HuH-7 (cell line): ENCODE results near the gene SPINDOC.
A peak's percentile ranks its signal among the peaks of the same experiment; 100 is the strongest.
"Not testable (repeated sequence)": the region's sequence is repeated elsewhere in the genome, so short reads cannot be mapped to it uniquely, and the experiment has no call there.

ENCODE experiments used
- DNase-seq: peaks from one replicate; pipeline ENCODE4 v3.0.0; 2011; ENCODE audit warnings: low spot score

SPINDOC gene

GRCh38 chr11:63858628-63859550 is 45.6 kb downstream of the SPINDOC start:
- no peak for DNase-seq

GRCh38 chr11:63862923-63863322 is 49.7 kb downstream of the SPINDOC start:
- DNase-seq: no peak

GRCh38 chr11:63863620-63864019 is 50.4 kb downstream of the SPINDOC start:
- not testable (repeated sequence) for DNase-seq

- DNase-seq: no peak
Measured at GRCh38 chr11:63866211-63866610, 53.0 kb downstream of the SPINDOC start.

GRCh38 chr11:63867511-63867910 is 54.3 kb downstream of the SPINDOC start:
- DNase-seq: no peak

GRCh38 chr11:63868399-63869064 is 55.3 kb downstream of the SPINDOC start:
- no peak for DNase-seq

- DNase-seq: no peak
Measured at GRCh38 chr11:63869171-63869591, 55.9 kb downstream of the SPINDOC start.

- no peak for DNase-seq
Measured at GRCh38 chr11:63869683-63870082, 56.4 kb downstream of the SPINDOC start.

GRCh38 chr11:63870351-63871140 is 57.3 kb downstream of the SPINDOC start:
- no peak for DNase-seq

- DNase-seq: peak; percentile 63
Measured at GRCh38 chr11:63871962-63872799, 58.9 kb downstream of the SPINDOC start.

- no peak for DNase-seq
Measured at GRCh38 chr11:63872800-63873197, 59.5 kb downstream of the SPINDOC start.

GRCh38 chr11:63873311-63873710 is 60.1 kb downstream of the SPINDOC start:
- no peak for DNase-seq

GRCh38 chr11:63874511-63874910 is 61.3 kb downstream of the SPINDOC start:
- DNase-seq: no peak

GRCh38 chr11:63875506-63876065 is 62.3 kb downstream of the SPINDOC start:
- no peak for DNase-seq

- no peak for DNase-seq
Measured at GRCh38 chr11:63876616-63877015, 63.4 kb downstream of the SPINDOC start.
